GM23338 (cell line): ENCODE results near the gene KCND2. TPM values are rescaled to one million over a fixed set of nuclear protein-coding genes. Genes with fewer than 3 reads are reported as not detected.

ENCODE experiments used
- ATAC-seq: fragments of 200-7000 bp; cut with Tn5 transposase; 3 replicates; pipeline ENCODE4 v1.9.1; 2020
- DNase-seq: peaks from one replicate; pipeline ENCODE4 v3.0.0-alpha.2; 2015; ENCODE audit warnings: low spot score
- H2AFZ ChIP-seq: fragments of 200-600 bp; sonication (generic); 2 replicates; pipeline ENCODE4 v1.8.0; 2016; ENCODE audit warnings: antibody characterized with exemption, mild to moderate bottlenecking, moderate library complexity
- H3F3A ChIP-seq: fragments of 200-600 bp; sonication (generic); replicated peaks from 2 replicates; pipeline ENCODE4 v1.8.0; 2017; ENCODE audit warnings: antibody characterized with exemption, mixed run types, low read depth
- H3K27ac ChIP-seq: fragments of 200-600 bp; sonication (generic); 2 replicates; pipeline ENCODE4 v1.6.1; 2016; ENCODE audit warnings: low read depth
- H3K27me3 ChIP-seq: fragments of 200-600 bp; sonication (generic); 2 replicates; pipeline ENCODE4 v1.8.0; 2016; ENCODE audit warnings: mild to moderate bottlenecking, mixed run types, moderate library complexity; ENCODE audit not compliant: insufficient read depth
- H3K36me3 ChIP-seq: fragments of 200-600 bp; sonication (generic); 2 replicates; pipeline ENCODE4 v1.8.0; 2016; ENCODE audit warnings: mild to moderate bottlenecking; ENCODE audit not compliant: insufficient read depth
- H3K4me1 ChIP-seq: fragments of 200-600 bp; sonication (generic); 2 replicates; pipeline ENCODE4 v1.8.0; 2016; ENCODE audit warnings: mild to moderate bottlenecking, moderate library complexity; ENCODE audit not compliant: insufficient read depth
- H3K4me2 ChIP-seq: fragments of 200-600 bp; sonication (generic); 2 replicates; pipeline ENCODE4 v1.7.1; 2017; ENCODE audit warnings: mixed run types
- H3K4me3 ChIP-seq: fragments of 200-600 bp; sonication (generic); 2 replicates; pipeline ENCODE4 v1.6.1; 2016; ENCODE audit warnings: mixed run types
- H3K79me2 ChIP-seq: fragments of 200-600 bp; sonication (generic); replicated peaks from 2 replicates; pipeline ENCODE4 v1.8.0; 2017; ENCODE audit warnings: mild to moderate bottlenecking; ENCODE audit not compliant: insufficient read depth
- H3K9me2 ChIP-seq: fragments of 200-600 bp; sonication (generic); 2 replicates; pipeline ENCODE4 v1.8.0; 2017; ENCODE audit not compliant: insufficient read depth
- H4K20me1 ChIP-seq: fragments of 200-600 bp; sonication (generic); replicated peaks from 2 replicates; pipeline ENCODE4 v1.8.0; 2017; ENCODE audit warnings: mild to moderate bottlenecking; ENCODE audit not compliant: insufficient read depth
- H3K27ac Mint-ChIP-seq: 2 replicates; pipeline ENCODE4 v1.8.0; 2020; ENCODE audit warnings: inconsistent platforms, mild to moderate bottlenecking, moderate library complexity, mixed read lengths
- H3K27me3 Mint-ChIP-seq: 3 replicates; pipeline ENCODE4 v1.8.0; 2022; ENCODE audit warnings: low read depth, mild to moderate bottlenecking, moderate library complexity, mixed read lengths, inconsistent platforms; ENCODE audit not compliant: insufficient read depth, poor library complexity
- H3K36me3 Mint-ChIP-seq: 3 replicates; pipeline ENCODE4 v1.8.0; 2021; ENCODE audit warnings: low read depth, mild to moderate bottlenecking, inconsistent platforms, moderate library complexity, mixed read lengths
- H3K4me1 Mint-ChIP-seq: 3 replicates; pipeline ENCODE4 v1.8.0; 2020; ENCODE audit warnings: mild to moderate bottlenecking, inconsistent platforms, mixed read lengths
- H3K4me3 Mint-ChIP-seq: 3 replicates; pipeline ENCODE4 v1.8.0; 2021; ENCODE audit warnings: moderate library complexity, mild to moderate bottlenecking, inconsistent platforms, mixed read lengths
- H3K9me3 Mint-ChIP-seq: 3 replicates; pipeline ENCODE4 v1.8.0; 2020; ENCODE audit warnings: moderate library complexity, mild to moderate bottlenecking, inconsistent platforms, mixed read lengths
- CREB1 ChIP-seq: fragments of 250-450 bp; sonication (Bioruptor Pico); IDR thresholded peaks from 2 replicates; pipeline ENCODE4 v1.5.0; 2020; ENCODE audit warnings: low read depth, mild to moderate bottlenecking, moderate library complexity
- CTCF ChIP-seq, 2 experiments: fragments of 200-600 bp in 1 of 2; sonication (generic) in 1 of 2; conservative IDR thresholded peaks; 2 replicates each; pipeline versions ENCODE4 v1.5.1 to v1.6.1; 2016 to 2017; ENCODE audit warnings: antibody characterized with exemption in 2 of 2, low read depth in 2 of 2, mild to moderate bottlenecking in 2 of 2, moderate library complexity in 1 of 2
- EZH2 ChIP-seq: fragments of 200-600 bp; sonication (generic); IDR thresholded peaks from one replicate; pipeline ENCODE4 v1.8.0; 2017; ENCODE audit warnings: antibody characterized with exemption, mild to moderate bottlenecking, low read depth; ENCODE audit not compliant: unreplicated experiment
- EZH2phosphoT487 ChIP-seq: fragments of 200-600 bp; sonication (generic); IDR thresholded peaks from one replicate; pipeline ENCODE4 v1.8.1; 2018; ENCODE audit warnings: antibody characterized with exemption; ENCODE audit not compliant: unreplicated experiment
- JUNB ChIP-seq: IDR thresholded peaks from one replicate; pipeline ENCODE4 v1.6.1; 2016; ENCODE audit warnings: antibody characterized with exemption; ENCODE audit not compliant: unreplicated experiment
- NANOG ChIP-seq: IDR thresholded peaks from 2 replicates; pipeline ENCODE4 v1.6.1; 2016; ENCODE audit warnings: antibody characterized with exemption, borderline replicate concordance
- POLR2AphosphoS5 ChIP-seq: IDR thresholded peaks from 2 replicates; pipeline ENCODE4 v1.6.1; 2016; ENCODE audit warnings: antibody characterized with exemption, low read depth
- REST ChIP-seq: IDR thresholded peaks from one replicate; pipeline ENCODE4 v1.6.1; 2018; ENCODE audit warnings: antibody characterized with exemption; ENCODE audit not compliant: unreplicated experiment
- STAT1 ChIP-seq: IDR thresholded peaks from one replicate; pipeline ENCODE4 v1.6.1; 2016; ENCODE audit warnings: antibody characterized with exemption; ENCODE audit not compliant: unreplicated experiment
- ZNF114 ChIP-seq: fragments of 250-450 bp; sonication (Bioruptor Pico); IDR thresholded peaks from 2 replicates; pipeline ENCODE4 v1.5.0; 2020; ENCODE audit warnings: mild to moderate bottlenecking, moderate library complexity
- ZNF331 ChIP-seq: fragments of 250-450 bp; sonication (Bioruptor Pico); IDR thresholded peaks from 2 replicates; pipeline ENCODE4 v1.5.0; 2020; ENCODE audit warnings: low read depth, mild to moderate bottlenecking, moderate library complexity
- polyA plus RNA-seq: library from polyadenylated mRNA; unstranded; fragments of >200 nt; fragmentation: Nextera tagmentation; extraction: Ambion mirVana; gene quantifications from 2 replicates; pipeline ENCODE4 v1.2.1, GENCODE V29; 2016
- total RNA-seq: library from RNA; depleted of rRNA; stranded (reverse); fragments of >200 nt; shearing (Covaris generic); gene quantifications from 2 replicates; pipeline ENCODE4 v1.2.3, GENCODE V29; 2014
- TF ChIP-seq, protein P1 (sequence below): fragments of 250-450 bp; sonication (Bioruptor Pico); IDR thresholded peaks from 2 replicates; pipeline ENCODE4 v1.5.0; 2020; ENCODE audit warnings: mild to moderate bottlenecking, moderate library complexity
- TF ChIP-seq, protein P2 (sequence below): IDR thresholded peaks from 2 replicates; pipeline ENCODE4 v1.6.1; 2016; ENCODE audit warnings: antibody characterized with exemption

The KCND2 gene
- total and polyA plus RNA-seq, 2 experiments from 2014 or later: 7.1 to 15.6 TPM

- Histone ChIP-seq H3K4me2 (no peak overlapping the region), H4K20me1 (no peaks in the 10 kb centered on the region), H2AFZ (no peak overlapping the region), H3K27me3 (no peaks in the 10 kb centered on the region), H3K36me3 (no peaks in the 10 kb centered on the region), H3K4me3 (no peak overlapping the region), H3K79me2 (no peaks in the 10 kb centered on the region), H3F3A (no peaks in the 10 kb centered on the region), H3K9me2 (0 out of 2 replicates have a peak, but pooled peaks cover 3% of the 10 kb centered on the region), H3K4me1 (peaks cover 37% of the 10 kb centered on the region), H3K27ac (no peak overlapping the region)
- Mint-ChIP-seq H3K9me3 (no peaks in the 10 kb centered on the region), H3K4me1 (peaks cover 43% of the 10 kb centered on the region), H3K36me3 (no peaks in the 10 kb centered on the region), H3K27ac (no peak overlapping the region), H3K27me3 (no peaks in the 10 kb centered on the region), H3K4me3 (no peak overlapping the region)
- no peak for ATAC-seq
- DNase-seq: no peak
- TF ChIP-seq JUNB: no peak
- TF ChIP-seq ZNF114 (CRISPR knock-in tag): no peak
- no peak for TF ChIP-seq ZNF331 (CRISPR knock-in tag)
- TF ChIP-seq NANOG: no peak
- TF ChIP-seq, protein P1, sequence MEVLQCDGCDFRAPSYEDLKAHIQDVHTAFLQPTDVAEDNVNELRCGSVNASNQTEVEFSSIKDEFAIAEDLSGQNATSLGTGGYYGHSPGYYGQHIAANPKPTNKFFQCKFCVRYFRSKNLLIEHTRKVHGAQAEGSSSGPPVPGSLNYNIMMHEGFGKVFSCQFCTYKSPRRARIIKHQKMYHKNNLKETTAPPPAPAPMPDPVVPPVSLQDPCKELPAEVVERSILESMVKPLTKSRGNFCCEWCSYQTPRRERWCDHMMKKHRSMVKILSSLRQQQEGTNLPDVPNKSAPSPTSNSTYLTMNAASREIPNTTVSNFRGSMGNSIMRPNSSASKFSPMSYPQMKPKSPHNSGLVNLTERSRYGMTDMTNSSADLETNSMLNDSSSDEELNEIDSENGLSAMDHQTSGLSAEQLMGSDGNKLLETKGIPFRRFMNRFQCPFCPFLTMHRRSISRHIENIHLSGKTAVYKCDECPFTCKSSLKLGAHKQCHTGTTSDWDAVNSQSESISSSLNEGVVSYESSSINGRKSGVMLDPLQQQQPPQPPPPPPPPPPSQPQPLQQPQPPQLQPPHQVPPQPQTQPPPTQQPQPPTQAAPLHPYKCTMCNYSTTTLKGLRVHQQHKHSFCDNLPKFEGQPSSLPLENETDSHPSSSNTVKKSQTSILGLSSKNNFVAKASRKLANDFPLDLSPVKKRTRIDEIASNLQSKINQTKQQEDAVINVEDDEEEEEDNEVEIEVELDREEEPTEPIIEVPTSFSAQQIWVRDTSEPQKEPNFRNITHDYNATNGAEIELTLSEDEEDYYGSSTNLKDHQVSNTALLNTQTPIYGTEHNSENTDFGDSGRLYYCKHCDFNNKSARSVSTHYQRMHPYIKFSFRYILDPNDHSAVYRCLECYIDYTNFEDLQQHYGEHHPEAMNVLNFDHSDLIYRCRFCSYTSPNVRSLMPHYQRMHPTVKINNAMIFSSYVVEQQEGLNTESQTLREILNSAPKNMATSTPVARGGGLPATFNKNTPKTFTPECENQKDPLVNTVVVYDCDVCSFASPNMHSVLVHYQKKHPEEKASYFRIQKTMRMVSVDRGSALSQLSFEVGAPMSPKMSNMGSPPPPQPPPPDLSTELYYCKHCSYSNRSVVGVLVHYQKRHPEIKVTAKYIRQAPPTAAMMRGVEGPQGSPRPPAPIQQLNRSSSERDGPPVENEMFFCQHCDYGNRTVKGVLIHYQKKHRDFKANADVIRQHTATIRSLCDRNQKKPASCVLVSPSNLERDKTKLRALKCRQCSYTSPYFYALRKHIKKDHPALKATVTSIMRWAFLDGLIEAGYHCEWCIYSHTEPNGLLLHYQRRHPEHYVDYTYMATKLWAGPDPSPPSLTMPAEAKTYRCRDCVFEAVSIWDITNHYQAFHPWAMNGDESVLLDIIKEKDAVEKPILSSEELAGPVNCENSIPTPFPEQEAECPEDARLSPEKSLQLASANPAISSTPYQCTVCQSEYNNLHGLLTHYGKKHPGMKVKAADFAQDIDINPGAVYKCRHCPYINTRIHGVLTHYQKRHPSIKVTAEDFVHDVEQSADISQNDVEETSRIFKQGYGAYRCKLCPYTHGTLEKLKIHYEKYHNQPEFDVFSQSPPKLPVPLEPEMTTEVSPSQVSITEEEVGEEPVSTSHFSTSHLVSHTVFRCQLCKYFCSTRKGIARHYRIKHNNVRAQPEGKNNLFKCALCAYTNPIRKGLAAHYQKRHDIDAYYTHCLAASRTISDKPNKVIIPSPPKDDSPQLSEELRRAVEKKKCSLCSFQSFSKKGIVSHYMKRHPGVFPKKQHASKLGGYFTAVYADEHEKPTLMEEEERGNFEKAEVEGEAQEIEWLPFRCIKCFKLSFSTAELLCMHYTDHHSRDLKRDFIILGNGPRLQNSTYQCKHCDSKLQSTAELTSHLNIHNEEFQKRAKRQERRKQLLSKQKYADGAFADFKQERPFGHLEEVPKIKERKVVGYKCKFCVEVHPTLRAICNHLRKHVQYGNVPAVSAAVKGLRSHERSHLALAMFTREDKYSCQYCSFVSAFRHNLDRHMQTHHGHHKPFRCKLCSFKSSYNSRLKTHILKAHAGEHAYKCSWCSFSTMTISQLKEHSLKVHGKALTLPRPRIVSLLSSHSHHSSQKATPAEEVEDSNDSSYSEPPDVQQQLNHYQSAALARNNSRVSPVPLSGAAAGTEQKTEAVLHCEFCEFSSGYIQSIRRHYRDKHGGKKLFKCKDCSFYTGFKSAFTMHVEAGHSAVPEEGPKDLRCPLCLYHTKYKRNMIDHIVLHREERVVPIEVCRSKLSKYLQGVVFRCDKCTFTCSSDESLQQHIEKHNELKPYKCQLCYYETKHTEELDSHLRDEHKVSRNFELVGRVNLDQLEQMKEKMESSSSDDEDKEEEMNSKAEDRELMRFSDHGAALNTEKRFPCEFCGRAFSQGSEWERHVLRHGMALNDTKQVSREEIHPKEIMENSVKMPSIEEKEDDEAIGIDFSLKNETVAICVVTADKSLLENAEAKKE: no peak
- no peak for TF ChIP-seq EZH2phosphoT487
- TF ChIP-seq STAT1: no peak
- TF ChIP-seq, protein P2, sequence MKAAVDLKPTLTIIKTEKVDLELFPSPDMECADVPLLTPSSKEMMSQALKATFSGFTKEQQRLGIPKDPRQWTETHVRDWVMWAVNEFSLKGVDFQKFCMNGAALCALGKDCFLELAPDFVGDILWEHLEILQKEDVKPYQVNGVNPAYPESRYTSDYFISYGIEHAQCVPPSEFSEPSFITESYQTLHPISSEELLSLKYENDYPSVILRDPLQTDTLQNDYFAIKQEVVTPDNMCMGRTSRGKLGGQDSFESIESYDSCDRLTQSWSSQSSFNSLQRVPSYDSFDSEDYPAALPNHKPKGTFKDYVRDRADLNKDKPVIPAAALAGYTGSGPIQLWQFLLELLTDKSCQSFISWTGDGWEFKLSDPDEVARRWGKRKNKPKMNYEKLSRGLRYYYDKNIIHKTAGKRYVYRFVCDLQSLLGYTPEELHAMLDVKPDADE: no peak
- no peak for TF ChIP-seq CREB1 (CRISPR knock-in tag)
- TF ChIP-seq REST: no peak
- no peak for TF ChIP-seq POLR2AphosphoS5
- TF ChIP-seq EZH2: no peak
- no peak for TF ChIP-seq CTCF (conservative IDR thresholded peaks at IDR 0.05; ENCODE audit: low read depth in 2 of 2)
These were observed 274.6 kb downstream of the KCND2 start for GRCh38 chr7:120547605-120548004.
